HG03139 (cell line): ENCODE data around the gene SCAMP1.
A peak's percentile ranks its signal among the peaks of the same experiment; 100 is the strongest.

Experiments
- ATAC-seq: cut with Tn5 transposase; IDR thresholded peaks from one replicate; pipeline ENCODE4 v1.9.1; 2021; ENCODE audit not compliant: unreplicated experiment

Gene SCAMP1

DNA sequence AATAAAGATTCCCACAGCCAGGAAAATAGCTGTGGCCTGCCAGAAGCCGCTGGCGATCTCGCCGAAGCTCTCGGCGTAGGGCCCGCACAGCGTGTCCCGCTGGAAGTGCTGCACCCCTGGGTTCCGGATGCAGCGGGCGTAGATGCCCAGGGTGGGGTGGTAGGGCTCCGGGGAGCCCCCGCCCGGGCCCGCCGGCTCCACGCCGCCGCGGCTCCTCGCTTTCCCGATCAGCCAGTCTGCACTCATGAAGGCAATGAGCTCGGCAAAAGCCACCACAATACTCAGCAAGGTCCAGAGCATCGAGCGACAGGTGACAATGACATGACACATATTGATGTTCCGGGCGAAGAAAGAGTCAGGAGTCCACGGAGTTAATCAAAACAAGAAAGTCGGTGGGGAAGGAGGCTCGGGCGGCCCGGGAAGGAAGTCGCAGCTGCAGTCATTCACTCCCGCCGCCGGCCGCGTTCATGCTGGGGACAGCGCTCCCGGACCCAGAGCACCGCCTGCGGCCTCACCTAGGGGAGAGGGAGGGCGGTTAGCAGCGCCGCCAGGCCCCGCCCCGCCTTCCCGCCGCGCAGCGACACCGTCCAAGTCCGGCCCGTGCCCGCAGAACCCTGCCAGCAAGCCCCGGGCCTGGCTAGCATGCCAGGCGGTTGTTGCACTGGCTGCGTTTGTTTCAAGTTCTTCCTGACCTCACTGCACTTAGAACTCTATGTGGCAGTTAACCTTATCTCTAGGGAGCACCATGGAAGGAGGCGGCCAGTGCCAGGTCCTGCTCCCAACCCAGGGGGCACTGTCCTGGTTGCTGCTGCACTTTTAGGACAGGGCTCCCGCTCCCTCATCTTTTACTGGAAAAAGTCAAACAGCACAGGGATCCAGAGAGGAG lies 149.7 kb downstream of the SCAMP1 start:
- peak; percentile 73 for ATAC-seq

- ATAC-seq, result no peak
Observed at GRCh38 chr5:78511121-78511906, 150.9 kb downstream of the SCAMP1 start.

- no peak for ATAC-seq
Observed at GRCh38 chr5:78512435-78512834, 152.0 kb downstream of the SCAMP1 start.

DNA sequence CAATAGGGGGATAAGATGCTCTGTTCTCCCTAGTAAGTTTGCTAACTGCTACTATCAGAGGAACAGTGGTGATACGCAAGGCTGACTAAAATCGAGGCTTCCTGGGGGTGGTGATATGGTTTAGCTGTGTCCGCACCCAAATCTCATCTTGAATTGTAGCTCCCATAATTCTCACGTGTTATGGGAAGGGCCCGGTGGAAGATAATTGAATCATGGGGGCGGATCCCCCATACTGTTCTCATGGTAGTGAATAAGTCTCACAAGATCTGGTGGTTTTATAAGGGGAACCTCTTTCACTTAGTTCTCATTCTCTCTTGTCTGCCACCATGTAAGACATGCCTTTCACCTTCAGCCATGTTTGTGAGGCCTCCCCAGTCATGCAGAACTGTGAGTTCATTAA lies 153.0 kb downstream of the SCAMP1 start:
- no peak for ATAC-seq

- no peak for ATAC-seq
Observed at GRCh38 chr5:78514427-78515330, 154.3 kb downstream of the SCAMP1 start.

- no peak for ATAC-seq
Observed at GRCh38 chr5:78515670-78516069, 155.3 kb downstream of the SCAMP1 start.

- no peak for ATAC-seq
Observed at GRCh38 chr5:78518365-78519197, 158.2 kb downstream of the SCAMP1 start.

DNA sequence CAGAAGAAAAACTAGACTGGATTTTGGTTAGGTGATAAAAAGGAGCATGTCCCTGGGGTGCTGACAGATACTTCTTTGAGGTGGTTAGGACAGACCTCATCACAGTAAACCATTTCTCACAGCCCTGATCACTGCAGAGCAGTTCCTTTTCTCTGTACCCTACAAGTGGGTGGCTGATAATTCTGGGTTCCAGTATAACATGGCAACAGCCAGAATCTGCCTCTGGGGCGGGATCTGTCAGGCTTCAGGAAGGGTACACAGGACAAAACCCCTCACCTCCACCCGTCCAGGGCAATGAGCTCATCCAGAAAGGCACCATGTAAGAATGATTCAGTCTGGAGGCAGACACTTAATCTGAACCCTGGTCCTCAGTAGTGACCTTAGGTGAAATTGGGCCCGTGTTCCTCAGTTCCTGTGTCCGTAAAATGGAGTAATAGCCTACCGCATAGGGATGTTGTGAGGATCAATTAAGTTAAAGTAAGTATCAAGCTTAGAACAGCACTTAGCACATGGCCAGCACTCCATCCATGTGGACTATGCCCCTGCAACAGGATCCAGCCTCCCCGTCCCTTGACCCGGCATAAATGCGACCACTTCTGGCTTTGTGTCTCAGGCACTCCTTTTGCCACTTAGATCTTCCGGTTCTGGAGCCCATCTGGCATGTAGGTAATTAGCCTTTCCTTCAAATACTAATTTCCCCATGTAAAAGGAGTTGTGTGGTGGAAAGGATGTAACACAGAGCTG lies 159.0 kb downstream of the SCAMP1 start:
- ATAC-seq, result no peak

DNA sequence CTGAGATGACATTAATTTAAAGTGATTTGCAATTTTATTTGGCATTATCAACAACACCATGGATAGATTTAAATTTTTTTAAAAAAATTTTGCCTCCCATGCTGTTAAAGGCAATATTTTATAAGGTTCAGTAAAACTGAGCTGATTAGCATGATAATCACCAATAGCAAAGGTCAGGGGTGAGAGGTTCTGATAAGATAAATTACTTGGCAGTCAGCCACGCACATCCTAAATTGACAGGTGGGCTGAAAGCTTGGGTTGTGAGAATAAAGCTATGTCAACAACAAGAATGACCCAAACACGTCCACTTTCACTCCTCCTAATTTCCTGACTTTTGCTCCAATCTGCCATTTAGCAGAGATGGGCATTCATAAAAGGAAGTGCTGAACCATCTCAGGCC lies 161.0 kb downstream of the SCAMP1 start:
- no peak for ATAC-seq

- ATAC-seq, result no peak
Observed at GRCh38 chr5:78522476-78523260, 162.3 kb downstream of the SCAMP1 start.

DNA sequence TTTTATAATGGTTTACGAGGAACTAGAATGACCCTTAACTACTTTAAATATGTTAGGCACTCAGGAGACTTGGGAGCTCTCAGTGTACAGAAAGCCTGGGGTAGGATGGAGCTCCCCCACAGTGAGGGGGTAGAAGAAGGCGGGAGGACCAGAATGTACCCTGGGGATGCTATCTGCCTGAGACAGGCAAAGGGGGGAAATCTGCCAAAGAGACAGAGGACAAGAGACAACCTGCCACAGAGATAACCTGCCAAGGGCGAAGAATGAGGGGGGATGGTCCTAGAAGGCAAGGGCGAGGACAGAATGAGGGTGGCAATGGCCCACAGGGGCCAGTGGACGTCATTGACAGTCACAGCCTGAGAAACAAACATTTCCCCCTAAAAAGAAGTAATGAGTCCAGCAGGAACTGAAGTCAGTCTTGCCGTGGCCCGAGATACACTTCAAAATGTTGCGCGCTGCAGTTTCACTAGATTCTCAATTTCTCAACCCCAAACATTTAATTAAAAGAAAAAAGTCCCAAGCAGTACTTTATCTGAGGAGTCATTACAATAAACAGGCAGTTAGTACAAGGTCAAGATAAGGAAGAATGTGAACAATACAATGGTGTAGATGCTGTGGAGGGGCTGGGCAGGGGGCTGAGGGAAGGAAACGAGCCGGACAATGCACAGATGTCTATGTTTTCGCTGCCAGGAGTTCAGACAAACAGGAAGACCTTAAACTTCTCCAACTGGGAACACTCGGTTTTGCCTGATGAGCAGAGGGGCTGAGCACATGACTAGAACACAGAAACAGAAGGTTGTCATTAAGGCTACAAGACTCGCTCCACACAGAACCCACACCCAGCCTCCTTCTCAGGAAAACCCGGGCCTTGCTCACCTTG lies 163.1 kb downstream of the SCAMP1 start:
- no peak for ATAC-seq

DNA sequence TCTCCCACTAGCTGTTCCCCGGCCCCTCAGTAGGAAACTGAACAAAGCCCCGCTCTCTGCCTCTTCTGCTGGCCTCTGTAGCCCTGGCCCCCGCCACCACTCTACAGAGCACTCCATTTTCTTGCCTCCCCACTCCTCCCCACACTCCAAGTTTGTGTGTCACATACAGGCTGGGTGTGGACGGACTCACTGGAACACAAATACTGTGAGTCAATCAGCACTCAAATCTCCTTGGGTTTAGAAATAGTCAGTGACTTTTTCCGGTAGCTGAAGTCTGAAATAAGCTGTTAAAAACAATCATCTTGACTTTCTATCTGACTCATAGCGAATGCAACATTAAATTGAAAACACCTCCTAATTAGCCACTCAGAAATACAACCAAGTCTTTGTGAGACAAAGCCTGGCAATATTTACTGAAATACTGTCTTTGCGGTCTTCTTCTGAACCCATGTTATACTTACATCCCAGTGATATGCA lies 165.7 kb downstream of the SCAMP1 start:
- no peak for ATAC-seq

- ATAC-seq, result no peak
Observed at GRCh38 chr5:78527054-78527859, 166.8 kb downstream of the SCAMP1 start.

GRCh38 chr5:78527925-78528324 lies 167.5 kb downstream of the SCAMP1 start:
- ATAC-seq, result no peak
